Lung (tissue), 12 donors: ENCODE measurements around the gene POU4F1. TPM values are rescaled to one million over a fixed set of nuclear protein-coding genes. Genes with fewer than 3 reads are reported as not detected.

Experiments
- ATAC-seq: fragments of 200-7000 bp; cut with Tn5 transposase; one replicate; pipeline ENCODE4 v1.9.1; 2020; ENCODE audit warnings: moderate number of reproducible peaks; ENCODE audit not compliant: insufficient read depth, low FRiP score
- DNase-seq, 3 donors: peaks; one replicate each; pipeline ENCODE4 v3.0.0-alpha.2; 2013 to 2017
- H3K27ac ChIP-seq, 2 donors: one replicate each; pipeline ENCODE4 v1.5.1; 2013; ENCODE audit warnings: mild to moderate bottlenecking in 2 of 2, moderate library complexity in 2 of 2, control low read depth in 1 of 2, inconsistent platforms in 1 of 2, low read depth in 1 of 2, low read length in 1 of 2
- H3K27me3 ChIP-seq, 3 donors: one replicate each; pipeline ENCODE4 v1.5.1; 2013; ENCODE audit warnings: low read length in 2 of 3; ENCODE audit not compliant: control insufficient read depth in 3 of 3, insufficient read depth in 3 of 3
- H3K36me3 ChIP-seq, 4 donors: one replicate each; pipeline ENCODE4 v1.5.1; 2013; ENCODE audit warnings: low read length in 4 of 4, mild to moderate bottlenecking in 1 of 4, moderate library complexity in 1 of 4; ENCODE audit not compliant: control insufficient read depth in 4 of 4, insufficient read depth in 4 of 4
- H3K4me1 ChIP-seq, 5 donors: one replicate each; pipeline ENCODE4 v1.5.1; 2013; ENCODE audit warnings: low read length in 5 of 5, mild to moderate bottlenecking in 2 of 5, moderate library complexity in 1 of 5; ENCODE audit not compliant: control insufficient read depth in 5 of 5, insufficient read depth in 5 of 5
- H3K4me3 ChIP-seq: one replicate; pipeline ENCODE4 v1.5.1; 2013; ENCODE audit warnings: mild to moderate bottlenecking, control low read depth, moderate library complexity
- H3K9ac ChIP-seq, 2 donors: one replicate each; pipeline ENCODE4 v1.5.1; 2013; ENCODE audit warnings: low read length in 2 of 2, control low read depth in 1 of 2; ENCODE audit not compliant: insufficient read depth in 1 of 2
- H3K9me3 ChIP-seq, 4 donors: one replicate each; pipeline ENCODE4 v1.5.1; 2013; ENCODE audit warnings: low read length in 3 of 4, mild to moderate bottlenecking in 1 of 4, moderate library complexity in 1 of 4; ENCODE audit not compliant: control insufficient read depth in 4 of 4, insufficient read depth in 3 of 4
- WGBS, 2 donors: extraction: QIAGEN DNeasy Blood & Tissue Kit; methylation state at CpG; one replicate each; pipeline ENCODE4 v1.1.7; 2013; 5-methylcytosine and 5-hydroxymethylcytosine counted together
- polyA plus RNA-seq, 2 donors: library from polyadenylated mRNA; stranded (reverse); fragments of 200-250 nt; gene quantifications; one replicate each; pipeline ENCODE4 v1.2.1, GENCODE V29; 2013
- total RNA-seq, 2 donors: library from RNA; depleted of rRNA in 1 of 2; stranded (reverse); fragments of >200 nt in 1 of 2; gene quantifications; one replicate each; pipeline ENCODE4 v1.2.1, GENCODE V29; 2014 to 2021
- TF ChIP-seq, protein P1 (sequence below): IDR thresholded peaks from 2 replicates; pipeline ENCODE4 v1.5.1; 2012; ENCODE audit warnings: mild to moderate bottlenecking; ENCODE audit errors: control extremely low read depth, extremely low read depth
- donor health status: control.
- donor health status: control.
- donor health status: Bipolar disorder and iron deficiency.
- donor health status: healthy.
- donor health status: DM: yes; HTN: yes; CAD: no.

Gene POU4F1
- total and polyA plus RNA-seq, 4 donors: not detected

DNA sequence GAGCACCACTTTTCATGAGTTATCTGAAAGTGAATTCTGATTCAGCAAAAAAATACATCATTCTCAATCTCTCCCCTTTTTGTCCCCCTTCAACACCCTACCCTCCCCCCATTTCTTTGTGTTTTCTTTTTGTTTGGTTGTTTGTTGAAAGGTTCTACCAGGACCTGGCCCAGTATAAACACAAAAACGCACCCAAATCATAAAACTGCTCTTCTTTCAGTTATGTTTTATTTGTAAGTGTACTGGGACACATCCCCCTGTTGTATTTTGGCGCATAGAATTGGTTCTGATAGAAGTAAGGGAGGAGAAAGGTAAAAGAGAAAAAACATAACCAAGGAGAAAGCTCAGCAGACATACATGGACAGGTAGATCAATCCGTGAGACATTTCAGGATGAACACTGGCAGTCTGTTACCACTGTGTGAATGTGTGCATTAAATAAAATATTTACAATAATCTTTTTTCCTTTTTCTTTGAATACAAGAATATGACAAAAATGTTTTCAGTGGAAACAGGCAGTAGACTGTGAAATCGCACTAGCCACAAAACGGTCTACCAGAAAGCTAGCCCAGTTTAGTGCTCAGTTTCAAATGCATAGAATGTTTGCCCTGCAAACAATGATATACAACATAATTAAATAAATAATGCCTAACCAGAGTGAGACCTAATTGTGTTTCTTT is 4.2 kb downstream of the POU4F1 start:
- Histone ChIP-seq H3K9me3 (peaks cover 0 to 10% (median 0%) of the 10 kb centered on the region in 4 donors), H3K36me3 (no peaks in the 10 kb centered on the region), H3K4me3 (no peak overlapping the region), H3K4me1 (peaks cover 0 to 36% (median 7%) of the 10 kb centered on the region in 5 donors), H3K9ac (no peak overlapping the region), H3K27ac (no peak overlapping the region), H3K27me3 (peaks cover 24 to 92% (median 88%) of the 10 kb centered on the region in 3 donors)
- ATAC-seq: no peak
- TF ChIP-seq, protein P1, sequence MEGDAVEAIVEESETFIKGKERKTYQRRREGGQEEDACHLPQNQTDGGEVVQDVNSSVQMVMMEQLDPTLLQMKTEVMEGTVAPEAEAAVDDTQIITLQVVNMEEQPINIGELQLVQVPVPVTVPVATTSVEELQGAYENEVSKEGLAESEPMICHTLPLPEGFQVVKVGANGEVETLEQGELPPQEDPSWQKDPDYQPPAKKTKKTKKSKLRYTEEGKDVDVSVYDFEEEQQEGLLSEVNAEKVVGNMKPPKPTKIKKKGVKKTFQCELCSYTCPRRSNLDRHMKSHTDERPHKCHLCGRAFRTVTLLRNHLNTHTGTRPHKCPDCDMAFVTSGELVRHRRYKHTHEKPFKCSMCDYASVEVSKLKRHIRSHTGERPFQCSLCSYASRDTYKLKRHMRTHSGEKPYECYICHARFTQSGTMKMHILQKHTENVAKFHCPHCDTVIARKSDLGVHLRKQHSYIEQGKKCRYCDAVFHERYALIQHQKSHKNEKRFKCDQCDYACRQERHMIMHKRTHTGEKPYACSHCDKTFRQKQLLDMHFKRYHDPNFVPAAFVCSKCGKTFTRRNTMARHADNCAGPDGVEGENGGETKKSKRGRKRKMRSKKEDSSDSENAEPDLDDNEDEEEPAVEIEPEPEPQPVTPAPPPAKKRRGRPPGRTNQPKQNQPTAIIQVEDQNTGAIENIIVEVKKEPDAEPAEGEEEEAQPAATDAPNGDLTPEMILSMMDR: no peak
- WGBS, 2 donors: 5 to 12% methylated on average over 5 of the region's 5 CpGs
- DNase-seq: peak in 1 of 3 donors; percentile 47

DNA sequence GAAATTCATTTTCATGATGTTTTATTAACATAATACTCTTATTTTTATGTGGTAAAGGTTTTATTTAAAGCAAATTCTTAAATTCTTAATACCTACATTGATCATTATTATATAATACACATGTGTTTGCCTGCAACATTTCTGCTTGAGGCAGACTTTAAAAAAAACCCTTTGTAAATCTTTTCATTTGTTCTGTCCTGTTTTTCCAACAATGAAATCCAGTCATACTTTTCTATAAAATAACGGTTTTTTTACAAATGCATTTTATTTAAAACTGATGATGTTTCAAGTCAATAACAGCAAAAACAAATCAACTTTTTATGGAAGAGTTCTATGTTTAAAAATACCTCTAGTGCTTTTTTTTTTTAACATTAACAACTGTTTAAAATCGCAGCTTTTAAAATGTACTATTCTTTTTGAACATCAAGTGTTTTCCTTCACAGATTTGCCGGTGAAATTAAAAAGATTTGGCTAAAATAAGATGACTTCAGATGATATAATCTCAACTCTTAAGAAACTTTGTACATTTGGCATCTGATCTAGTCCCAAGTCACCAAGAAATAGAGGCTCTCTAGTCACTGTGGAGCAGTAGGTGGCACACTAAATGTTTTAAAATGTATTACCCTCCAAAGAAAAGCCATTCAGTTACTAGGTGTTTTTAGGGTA is 5.1 kb downstream of the POU4F1 start:
- Histone ChIP-seq H3K9ac (no peak overlapping the region), H3K27ac (no peak overlapping the region), H3K4me3 (no peak overlapping the region), H3K36me3 (no peaks in the 10 kb centered on the region), H3K27me3 (peaks cover 23 to 92% (median 90%) of the 10 kb centered on the region in 3 donors), H3K9me3 (peaks cover 0 to 10% (median 0%) of the 10 kb centered on the region in 4 donors), H3K4me1 (peaks cover 0 to 32% (median under 1%) of the 10 kb centered on the region in 5 donors)
- ATAC-seq (no peak), DNase-seq (peak in 1 of 3 donors; percentile 55)
- 10 to 14% methylated on average over 3 of the region's 3 CpGs for WGBS, 2 donors
- TF ChIP-seq, protein P1: no peak

DNA sequence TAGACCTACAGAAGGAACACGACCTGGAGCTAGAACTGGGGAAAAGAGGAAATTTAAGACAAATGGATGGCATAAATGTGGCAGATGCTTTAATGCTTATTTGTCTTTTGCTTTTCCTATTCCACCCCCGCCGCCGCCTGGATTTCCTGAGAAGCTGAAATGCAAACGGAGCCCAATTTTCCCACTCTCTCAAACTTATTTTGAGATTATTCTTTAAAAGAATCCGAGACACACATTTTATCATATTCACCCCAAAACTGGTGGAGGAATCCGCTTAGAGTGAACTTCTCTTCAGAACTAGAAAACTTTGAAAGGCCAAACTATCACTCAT is 5.8 kb downstream of the POU4F1 start:
- TF ChIP-seq, protein P1: no peak
- peak in 1 of 3 donors; percentile 28 for DNase-seq
- peaks cover 0 to 25% (median 0%) of the 10 kb centered on the region in 5 donors for H3K4me1 ChIP-seq
- 17 to 22% methylated on average over 7 of the region's 7 CpGs for WGBS, 2 donors
- ATAC-seq: no peak
- no peaks in the 10 kb centered on the region for H3K36me3 ChIP-seq
- H3K4me3 ChIP-seq: no peak overlapping the region
- H3K27me3 ChIP-seq: peaks cover 16 to 95% (median 92%) of the 10 kb centered on the region in 3 donors
- no peak overlapping the region for H3K27ac ChIP-seq
- H3K9ac ChIP-seq: no peak overlapping the region
- H3K9me3 ChIP-seq: peaks cover 0 to 10% (median 0%) of the 10 kb centered on the region in 4 donors
